OCI-M2 (cell line): Measurements from ENCODE around the gene FLYWCH2.
A peak's percentile ranks its signal among the peaks of the same experiment; 100 is the strongest.
"Not testable (repeated sequence)": the region's sequence is repeated elsewhere in the genome, so short reads cannot be mapped to it uniquely, and the experiment has no call there.

Experiments used
- DNase-seq: peaks from one replicate; lab custom pipeline; 2025; ENCODE audit not compliant: unreplicated experiment; lab: John Stamatoyannopoulos, UW

The FLYWCH2 gene

DNA sequence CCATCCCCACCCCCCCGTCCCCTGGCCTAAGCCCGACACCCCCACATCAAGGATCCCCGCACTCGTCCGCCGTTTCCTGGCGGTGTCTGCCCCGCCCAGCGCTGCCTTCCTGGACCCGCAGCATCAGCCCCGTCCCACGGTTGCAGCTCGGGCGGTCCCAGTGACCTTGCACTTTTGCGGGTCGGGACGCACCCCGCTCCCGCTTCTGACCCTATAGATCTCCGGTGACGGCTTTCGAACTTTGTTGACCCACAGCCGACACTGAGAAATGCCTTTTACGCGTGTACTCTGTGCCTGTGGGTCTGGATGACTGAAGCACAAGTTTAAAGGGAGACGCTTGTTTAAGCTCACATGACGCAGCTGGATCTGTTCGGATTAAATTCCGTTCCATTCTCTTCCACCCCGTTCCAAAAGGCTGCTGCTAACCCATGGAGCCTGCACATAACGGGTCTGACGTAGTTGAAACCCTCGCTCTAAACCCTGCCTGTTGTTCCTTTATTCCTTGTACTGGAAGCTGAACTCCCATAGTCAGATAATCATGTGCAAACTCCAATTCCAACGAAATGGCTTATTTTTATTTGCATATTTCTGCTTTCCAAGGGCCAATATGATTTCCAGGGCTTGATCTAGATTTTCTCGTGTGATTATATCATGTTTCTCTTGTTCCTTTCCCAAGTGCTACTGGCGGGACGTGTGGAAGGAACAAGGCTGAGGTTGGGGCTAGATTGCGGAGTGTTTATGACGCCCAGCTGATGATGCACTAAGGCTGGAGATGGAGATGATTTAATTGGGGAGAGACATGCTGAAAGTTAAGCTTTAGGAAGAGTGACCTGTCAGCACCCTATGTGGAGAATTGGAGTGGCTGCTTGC is 29.6 kb downstream of the FLYWCH2 start:
- no peak for DNase-seq

DNA sequence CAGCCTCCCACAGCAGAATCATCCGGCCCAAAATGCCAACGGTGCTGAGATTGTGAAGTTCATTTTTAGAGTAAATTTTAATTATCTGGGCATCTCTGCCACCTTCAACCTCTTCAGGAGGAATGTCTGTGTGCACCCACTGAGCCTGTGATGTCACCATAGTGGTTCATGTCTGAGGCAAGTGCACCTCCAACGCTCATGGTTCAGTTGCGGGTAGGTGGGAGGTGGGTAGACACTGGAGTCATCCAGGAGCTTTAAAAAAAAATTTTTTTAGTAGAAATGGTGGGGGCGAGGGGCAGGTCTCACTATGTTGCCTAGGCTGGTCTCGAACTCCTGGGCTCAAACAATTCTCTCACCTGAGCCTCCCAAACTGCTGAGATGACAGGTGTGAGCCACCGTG is 30.6 kb downstream of the FLYWCH2 start:
- no peak for DNase-seq

DNA sequence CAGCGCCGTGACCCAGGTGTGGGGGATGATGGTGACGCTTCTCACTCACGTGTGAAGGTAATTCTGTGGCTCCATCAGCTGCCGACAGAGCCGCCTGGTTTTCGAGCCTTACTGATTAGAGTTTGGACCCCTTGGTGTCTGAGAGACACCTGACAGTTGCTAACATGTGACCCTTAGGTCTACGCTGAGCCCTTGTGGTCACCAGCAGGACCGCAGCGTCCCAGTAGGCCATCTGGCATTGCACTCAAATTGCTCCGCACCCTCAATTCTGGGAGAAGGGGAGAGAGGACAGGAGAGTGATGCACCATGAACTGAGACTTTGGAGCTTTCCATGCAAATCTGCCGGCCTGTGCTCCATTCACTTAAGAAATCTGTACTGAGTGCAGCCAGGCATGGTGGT is 31.2 kb downstream of the FLYWCH2 start:
- DNase-seq: no peak

DNA sequence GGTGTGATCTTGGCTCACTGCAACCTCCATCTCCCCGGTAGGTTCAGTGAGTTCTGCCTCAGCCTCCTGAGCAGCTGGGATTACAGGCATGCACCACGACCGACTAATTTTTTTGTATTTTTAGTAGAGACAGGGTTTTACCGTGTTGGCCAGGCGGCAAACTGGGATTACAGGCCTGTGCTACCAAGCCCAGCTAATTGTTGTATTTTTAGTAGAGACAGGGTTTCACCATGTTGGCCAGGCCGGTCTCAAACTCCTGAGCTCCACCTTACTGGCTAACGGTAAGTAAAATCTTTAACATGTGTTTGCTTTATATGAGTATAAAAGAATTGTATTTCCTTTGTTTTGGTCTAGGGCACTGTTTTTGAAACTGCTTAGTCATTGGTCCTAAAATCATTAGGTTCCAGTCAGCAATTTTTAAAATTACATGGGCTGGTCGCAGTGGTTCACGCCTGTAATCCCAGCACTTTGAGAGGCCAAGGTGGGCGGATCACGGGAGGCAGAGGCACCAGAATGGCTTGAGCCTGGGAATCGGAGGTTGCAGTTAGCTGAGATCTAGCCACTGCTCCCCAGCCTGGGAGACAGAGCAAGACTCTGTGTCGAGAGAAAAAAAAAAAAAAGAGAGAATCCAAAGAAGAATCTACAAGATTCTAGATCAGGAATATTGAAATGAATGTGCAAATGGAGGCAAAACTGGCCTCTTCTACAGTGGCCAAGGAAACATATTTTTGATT is 32.3 kb downstream of the FLYWCH2 start:
- DNase-seq: no peak

DNA sequence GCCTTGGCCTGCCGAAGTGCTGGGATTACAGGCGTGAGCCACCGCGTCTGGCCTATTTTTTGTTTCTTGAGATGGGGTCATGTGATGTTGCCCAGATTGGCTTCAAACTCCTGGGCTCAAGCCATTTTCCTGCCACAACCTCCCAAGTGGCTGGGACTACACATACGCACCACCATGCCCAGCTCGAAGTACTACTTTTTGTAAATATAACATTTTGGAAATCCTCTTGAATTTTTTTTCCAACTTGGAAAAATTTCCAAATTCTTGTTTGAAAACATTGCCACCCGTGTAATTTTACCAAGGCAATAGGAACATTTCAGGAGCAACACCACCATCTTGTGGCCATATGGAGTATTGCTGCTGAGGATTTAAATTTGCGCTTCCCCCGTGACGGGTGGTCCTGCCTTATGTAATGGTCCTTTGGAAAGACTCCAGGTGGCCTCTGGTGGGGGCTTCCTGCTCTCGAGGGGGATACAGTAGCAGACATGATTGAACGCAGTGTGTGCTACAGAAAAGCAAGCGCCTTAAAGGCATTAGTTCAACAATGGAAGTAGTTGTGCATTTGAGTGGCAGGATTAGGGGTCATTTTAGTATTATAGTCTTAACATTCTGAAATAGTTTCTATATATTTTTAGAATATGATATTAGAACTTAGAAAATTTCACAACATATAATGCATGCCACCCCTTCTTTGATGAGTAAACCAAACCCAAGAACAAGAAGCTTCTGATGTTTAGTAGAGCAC is 36.7 kb downstream of the FLYWCH2 start:
- DNase-seq: peak; percentile 22

DNA sequence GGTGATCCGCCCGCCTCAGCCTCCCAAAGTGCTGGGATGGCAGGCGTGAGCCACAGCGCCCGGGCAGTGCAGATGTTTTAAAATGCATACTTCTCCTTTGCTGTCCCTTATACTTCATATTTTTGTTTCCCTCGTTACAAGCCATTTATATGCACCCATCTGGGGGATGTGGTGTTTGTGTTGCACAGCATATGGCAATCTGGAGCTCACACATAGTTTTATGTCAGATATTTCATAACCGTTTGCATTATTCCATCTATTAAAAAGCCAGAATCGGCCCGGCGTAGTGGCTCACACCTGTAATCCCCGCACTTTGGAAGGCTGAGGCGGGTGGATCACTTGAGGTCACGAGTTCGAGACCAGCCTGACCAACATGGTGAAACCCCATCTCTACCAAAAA is 40.5 kb downstream of the FLYWCH2 start:
- DNase-seq: no peak

DNA sequence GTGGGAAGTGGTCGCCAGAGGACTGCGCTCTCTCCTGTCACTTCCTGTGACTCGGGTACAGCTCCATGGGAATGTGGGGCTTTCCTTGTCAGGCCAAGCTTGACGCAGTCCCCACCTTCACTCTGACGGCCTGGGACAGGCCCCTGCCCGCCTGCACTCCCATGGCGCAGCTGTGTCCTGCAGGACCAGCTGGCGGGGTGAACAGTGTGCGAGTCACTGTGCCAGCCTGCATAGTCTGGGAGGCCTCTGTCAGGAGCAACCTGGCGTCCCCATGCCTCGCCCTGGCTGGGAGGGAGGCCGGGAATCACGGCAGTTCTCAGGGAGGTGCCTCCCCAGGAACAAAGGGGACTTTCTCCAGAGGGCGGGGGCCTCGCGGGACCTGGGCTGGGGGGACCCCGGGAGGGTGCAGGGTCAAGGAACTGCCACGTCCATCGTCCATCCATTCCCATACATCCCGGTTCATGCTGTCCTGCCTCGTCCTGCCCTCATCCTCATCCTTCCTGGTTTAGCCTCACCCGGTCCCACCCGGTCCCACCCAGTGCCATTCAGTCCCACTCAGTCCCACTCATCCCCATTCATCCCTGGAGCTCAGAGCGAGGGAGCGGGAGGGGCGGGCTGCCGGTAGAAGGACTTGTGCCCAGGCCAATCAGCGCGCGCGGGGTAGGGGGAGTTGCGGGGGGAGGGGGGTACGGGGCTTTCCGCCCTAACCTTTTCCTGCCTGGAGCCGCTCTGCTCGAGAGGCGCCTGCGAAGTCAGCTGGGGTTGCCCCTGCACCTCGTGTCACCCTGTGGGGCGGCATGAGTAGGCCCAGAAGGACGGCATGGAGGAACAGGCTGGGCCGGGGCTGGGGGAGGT is 42.1 kb downstream of the FLYWCH2 start:
- no peak for DNase-seq

DNA sequence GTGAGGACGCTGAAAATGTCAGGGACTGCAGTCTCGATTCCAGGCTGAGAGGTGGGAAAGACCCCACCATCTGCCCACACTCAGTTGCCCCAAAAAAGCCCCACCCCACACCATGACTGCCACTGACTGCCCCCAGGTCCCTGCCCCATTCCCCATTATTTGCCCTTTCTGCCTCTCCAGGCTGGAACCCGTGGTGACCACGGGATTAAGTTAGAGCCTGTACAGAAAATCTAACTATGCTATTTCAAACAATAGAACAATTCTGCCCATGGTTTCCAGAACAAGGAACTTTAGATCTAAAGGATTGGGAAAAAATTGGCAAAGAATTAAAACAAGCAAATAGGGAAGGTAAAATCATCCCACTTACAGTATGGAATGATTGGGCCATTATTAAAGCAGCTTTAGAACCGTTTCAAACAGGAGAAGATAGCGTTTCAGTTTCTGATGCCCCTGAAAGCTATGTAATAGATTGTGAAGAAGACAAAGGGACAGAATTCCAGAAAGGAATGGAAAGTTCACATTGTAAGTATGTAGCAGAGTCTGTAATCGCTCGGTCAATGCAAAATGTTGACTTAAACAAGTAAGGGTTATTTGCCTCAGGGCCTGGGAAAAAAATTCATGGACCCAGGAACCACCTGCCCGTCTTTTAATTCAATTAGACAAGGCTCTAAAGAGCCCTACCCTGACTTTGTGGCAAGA is 43.1 kb downstream of the FLYWCH2 start:
- DNase-seq: no peak

DNA sequence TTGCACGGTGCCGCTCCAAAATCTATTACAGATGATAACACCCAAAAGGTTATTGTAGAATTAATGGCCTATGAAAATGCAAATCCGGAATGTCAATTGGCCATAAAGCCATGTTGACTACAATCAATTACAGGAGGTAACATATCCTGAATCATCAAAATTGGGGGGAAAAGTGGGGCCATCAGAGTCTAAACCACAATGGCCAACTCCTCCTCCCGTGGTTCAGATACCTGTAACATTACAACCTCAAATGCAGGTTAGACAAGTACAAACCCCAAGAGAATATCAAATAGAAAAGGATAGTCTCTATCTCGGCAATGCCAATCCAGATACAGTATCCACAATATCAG is 43.6 kb downstream of the FLYWCH2 start:
- DNase-seq: no peak

DNA sequence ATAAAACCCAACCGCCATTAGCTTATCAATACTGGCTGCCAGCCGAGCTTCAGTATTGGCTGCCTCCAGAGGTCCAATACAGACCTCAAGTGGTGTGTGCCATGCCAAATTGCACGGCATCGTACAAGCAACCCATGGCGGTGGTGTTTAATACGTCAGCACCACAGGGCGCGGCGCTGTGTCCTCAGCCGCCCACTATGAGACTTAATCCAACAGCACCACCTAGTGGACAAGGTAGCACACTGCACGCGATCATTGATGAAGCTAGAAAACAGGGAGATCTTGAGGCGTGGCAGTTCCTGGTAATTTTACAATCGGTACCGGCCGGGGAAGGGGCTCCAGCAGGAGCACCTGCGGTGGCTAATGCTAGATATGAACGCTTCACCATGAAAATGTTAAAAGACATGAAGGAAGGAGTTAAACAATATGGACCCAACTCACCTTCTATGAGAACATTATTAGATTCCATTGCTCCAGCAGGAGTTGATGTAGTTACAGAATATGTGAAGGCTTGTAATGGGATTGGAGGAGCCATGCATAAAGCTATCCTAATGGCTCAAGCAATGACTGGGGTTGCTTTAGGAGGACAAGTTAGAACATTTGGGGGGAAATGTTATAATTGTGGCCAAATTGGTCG is 44.1 kb downstream of the FLYWCH2 start:
- DNase-seq: peak; percentile 46

DNA sequence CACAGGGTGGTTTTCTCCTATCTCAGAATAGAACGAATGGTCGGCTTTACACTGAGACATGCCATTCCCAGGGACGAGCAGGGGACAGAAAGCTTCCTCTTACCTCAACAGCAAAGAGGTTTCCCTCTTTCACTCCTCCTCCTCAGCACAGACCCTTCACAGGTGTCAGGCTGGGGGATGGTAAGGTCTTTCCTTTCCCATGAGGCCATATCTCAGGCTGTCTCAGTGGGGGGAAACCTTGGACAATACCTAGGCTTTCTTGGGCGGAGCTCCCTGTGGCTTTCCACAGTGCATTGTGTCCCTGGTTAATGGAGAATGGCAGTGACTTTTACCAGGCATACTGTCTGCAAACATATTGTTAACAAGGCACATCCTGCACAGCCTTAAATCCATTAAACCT is 45.1 kb downstream of the FLYWCH2 start:
- not testable (repeated sequence) for DNase-seq

DNA sequence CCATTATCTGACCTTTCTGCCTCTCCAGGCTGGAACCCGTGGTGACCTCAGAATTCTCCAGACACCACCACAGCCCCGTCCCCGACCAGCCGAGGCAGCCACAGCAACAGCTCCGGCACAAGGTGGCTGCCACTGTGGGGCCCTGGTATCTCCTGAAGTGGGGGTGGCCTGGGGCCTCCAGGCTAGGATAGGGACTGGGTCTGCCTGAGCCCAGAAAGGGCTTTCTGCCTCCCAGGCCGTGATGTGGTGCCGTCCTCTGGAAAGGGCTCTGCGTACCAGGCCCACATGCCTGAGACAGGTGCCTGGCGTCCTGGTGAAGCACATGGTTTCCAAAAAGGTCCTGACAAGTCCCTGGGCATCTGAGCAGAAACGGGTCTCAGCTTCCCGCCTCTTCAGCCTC is 45.8 kb downstream of the FLYWCH2 start:
- DNase-seq: no peak

DNA sequence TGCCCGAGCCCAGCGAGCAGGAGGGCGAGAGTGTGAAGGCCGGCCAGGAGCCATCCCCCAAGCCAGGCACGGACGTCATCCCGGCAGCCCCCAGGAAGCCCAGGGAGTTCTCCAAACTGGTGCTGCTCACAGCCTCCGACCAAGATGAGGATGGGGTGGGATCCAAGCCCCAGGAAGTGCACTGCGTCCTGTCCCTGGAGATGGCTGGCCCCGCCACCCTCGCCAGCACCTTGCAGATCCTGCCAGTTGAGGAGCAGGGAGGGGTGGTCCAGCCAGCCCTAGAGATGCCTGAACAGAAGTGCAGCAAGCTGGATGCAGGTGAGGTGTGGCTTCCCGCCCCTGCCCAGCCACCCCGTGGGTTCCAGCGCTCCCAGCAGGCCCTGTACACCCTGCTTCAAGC is 46.7 kb downstream of the FLYWCH2 start:
- no peak for DNase-seq

DNA sequence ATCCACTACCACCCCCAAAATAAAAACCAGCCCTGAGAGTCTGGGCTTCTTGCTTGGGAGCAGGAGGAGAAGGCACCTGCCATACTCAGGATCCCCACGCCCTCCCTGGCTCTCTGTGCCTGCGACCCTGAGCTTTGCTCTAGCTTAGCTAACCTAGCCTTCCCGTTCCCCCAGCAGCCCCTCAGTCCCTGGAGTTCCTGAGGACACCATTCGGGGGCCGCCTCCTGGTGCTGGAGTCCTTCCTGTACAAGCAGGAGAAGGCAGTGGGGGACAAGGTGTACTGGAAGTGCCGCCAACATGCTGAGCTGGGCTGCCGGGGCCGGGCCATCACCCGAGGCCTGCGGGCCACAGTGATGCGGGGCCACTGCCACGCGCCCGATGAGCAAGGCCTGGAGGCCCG is 47.2 kb downstream of the FLYWCH2 start:
- DNase-seq: no peak

DNA sequence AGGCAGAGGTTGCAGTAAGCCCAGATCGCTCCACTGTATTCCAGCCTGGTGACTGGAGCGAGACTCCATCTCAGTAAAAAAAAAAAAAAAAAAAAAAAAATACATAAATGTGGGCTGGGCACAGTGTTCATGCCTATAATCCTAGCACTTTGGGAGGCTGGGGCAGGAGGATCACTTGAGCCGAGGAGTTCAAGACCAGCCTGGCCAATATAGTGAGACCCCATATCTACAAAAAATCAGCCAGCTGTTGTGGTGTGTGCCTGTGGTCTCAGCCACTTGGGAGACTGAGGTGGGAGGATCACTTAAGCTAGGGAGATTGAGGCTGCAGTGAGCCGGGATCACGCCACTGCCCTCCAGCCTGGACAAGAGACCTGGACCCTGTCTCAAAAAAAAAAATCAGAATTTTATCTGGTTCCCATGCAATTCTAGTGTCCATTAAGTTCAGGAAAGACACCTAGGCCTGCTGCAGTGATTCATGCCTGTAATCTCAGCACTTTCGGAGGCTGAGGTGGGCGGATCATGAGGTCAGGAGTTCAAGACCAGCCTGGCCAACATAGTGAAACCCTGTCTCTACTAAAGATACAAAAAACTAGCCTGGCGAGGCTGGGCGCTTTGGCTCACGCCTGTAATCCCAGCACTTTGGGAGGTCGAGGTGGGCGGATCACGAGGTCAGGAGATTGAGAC is 48.4 kb downstream of the FLYWCH2 start:
- DNase-seq: not testable (repeated sequence)

DNA sequence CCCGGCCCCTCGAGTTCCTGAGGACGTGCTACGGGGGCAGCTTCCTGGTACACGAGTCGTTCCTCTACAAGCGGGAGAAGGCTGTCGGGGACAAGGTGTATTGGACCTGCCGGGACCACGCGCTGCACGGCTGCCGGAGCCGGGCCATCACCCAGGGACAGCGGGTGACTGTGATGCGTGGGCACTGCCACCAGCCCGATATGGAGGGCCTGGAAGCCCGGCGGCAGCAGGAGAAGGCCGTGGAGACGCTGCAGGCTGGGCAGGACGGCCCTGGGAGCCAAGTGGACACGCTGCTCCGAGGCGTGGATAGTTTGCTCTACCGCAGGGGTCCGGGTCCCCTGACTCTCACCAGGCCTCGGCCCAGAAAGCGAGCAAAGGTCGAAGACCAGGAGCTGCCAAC is 50.1 kb downstream of the FLYWCH2 start:
- no peak for DNase-seq

DNA sequence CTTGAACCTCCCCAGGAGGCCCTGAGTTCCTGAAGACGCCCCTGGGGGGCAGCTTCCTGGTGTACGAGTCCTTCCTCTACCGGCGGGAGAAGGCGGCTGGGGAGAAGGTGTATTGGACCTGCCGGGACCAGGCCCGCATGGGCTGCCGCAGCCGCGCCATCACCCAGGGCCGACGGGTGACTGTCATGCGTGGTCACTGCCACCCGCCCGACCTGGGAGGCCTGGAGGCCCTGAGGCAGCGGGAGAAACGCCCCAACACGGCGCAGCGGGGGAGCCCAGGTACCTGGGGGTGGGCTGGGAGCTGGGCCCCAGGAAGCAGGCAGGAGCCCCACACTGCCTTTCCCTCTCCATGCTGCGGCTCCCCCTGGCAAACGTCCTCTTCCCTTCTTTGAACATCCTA is 50.7 kb downstream of the FLYWCH2 start:
- no peak for DNase-seq

DNA sequence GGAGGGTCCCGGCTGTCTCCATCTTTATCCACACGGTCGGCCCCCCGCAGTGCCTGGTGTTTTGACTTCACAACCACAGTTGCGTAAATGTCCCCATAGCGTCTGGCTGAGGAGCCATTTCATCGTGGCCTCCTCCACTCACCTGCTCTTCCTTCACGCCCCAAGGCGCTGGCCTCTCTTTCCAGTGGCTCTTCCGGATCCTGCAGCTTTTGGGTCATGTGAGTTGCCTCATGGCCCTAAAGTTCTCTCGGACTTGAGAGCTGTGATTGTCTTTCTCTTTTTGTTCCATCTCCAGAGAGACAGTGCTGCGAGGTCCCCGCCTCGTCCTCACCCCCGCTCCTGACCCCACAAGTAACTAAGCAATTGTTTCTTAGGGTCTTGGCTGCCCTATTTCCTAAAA is 51.4 kb downstream of the FLYWCH2 start:
- DNase-seq: no peak

DNA sequence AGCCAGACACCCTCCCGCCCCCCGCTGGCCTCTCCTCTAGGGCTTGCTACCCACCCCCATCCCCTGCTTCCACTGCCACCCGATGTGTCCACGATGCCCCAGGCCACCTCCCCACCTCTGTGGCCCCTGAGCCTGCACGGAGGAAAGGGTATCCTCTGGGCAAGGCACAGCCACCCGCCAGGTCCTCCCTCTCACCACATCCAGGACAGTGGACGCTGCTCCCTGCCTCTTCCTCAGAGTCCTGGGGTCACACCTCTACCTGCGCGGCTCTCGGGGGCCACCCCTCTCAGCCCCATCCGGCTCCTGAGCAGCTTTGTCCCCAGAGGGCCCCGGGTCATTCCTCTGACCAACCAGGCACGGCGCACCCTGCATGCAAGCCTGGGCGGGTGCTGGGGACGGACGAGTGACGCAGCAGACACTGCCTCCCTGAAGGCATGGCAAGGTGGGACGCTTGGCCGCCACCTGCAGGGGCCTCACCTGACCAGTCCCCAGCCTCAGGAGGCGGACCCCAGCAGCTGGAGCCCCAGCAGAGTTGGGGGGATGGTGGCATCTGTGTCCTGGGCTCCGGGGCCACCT is 53.5 kb downstream of the FLYWCH2 start:
- no peak for DNase-seq
